Thyroid gland (tissue), 4 donors: ENCODE data around the gene ENTR1.

ENCODE experiments used
- POLR2A ChIP-seq, 2 donors: fragments of 450-650 bp; IDR thresholded peaks; one replicate each; pipeline ENCODE4 v1.6.1; 2017; ENCODE audit warnings: antibody characterized with exemption in 2 of 2, mild to moderate bottlenecking in 2 of 2, moderate library complexity in 1 of 2
- TF ChIP-seq, protein P1 (sequence below), 6 experiments: fragments of 200-600 bp in 3 of 6; fragments of 450-650 bp in 3 of 6; sonication (generic) in 3 of 6; IDR thresholded peaks; one replicate each; pipeline ENCODE4 v1.5.1; 2016 to 2019; ENCODE audit warnings: antibody characterized with exemption in 6 of 6, mild to moderate bottlenecking in 2 of 6, inconsistent platforms in 1 of 6, moderate library complexity in 1 of 6

- TF ChIP-seq, protein P1, sequence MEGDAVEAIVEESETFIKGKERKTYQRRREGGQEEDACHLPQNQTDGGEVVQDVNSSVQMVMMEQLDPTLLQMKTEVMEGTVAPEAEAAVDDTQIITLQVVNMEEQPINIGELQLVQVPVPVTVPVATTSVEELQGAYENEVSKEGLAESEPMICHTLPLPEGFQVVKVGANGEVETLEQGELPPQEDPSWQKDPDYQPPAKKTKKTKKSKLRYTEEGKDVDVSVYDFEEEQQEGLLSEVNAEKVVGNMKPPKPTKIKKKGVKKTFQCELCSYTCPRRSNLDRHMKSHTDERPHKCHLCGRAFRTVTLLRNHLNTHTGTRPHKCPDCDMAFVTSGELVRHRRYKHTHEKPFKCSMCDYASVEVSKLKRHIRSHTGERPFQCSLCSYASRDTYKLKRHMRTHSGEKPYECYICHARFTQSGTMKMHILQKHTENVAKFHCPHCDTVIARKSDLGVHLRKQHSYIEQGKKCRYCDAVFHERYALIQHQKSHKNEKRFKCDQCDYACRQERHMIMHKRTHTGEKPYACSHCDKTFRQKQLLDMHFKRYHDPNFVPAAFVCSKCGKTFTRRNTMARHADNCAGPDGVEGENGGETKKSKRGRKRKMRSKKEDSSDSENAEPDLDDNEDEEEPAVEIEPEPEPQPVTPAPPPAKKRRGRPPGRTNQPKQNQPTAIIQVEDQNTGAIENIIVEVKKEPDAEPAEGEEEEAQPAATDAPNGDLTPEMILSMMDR (IDR thresholded peaks at IDR 0.05): no peak
- TF ChIP-seq POLR2A (IDR thresholded peaks at IDR 0.05): no peak
These were observed 27.0 kb downstream of the ENTR1 start for GRCh38 chr9:136383436-136383835.
